HL-60 (cell line): ENCODE data around the gene SUN3.

Source experiments
- DNase-seq, 2 experiments: peaks; one replicate each; pipeline ENCODE4 v3.0.0-alpha.2; 2010 to 2020; ENCODE audit warnings: low read depth in 1 of 2, low spot score in 1 of 2
- H3K27ac ChIP-seq: fragments of 250-450 bp; sonication (Bioruptor Pico); replicated peaks from 2 replicates; pipeline ENCODE4 v1.5.1; 2020; ENCODE audit warnings: mild to moderate bottlenecking, moderate library complexity
- H3K27me3 ChIP-seq: fragments of 250-450 bp; sonication (Bioruptor Pico); 2 replicates; pipeline ENCODE4 v1.5.1; 2021; ENCODE audit warnings: mild to moderate bottlenecking, moderate library complexity; ENCODE audit not compliant: insufficient read depth, poor library complexity, severe bottlenecking
- H3K4me3 ChIP-seq: replicated peaks from 2 replicates; pipeline ENCODE4 v1.5.1; 2011; ENCODE audit warnings: mild to moderate bottlenecking, control low read depth, low read length; ENCODE audit not compliant: insufficient read depth
- CTCF ChIP-seq: IDR thresholded peaks from one replicate; pipeline ENCODE4 v1.5.1; 2011; ENCODE audit warnings: low read length, control low read depth, inconsistent platforms; ENCODE audit not compliant: insufficient read depth
- GABPA ChIP-seq: IDR thresholded peaks from 2 replicates; pipeline ENCODE4 v1.6.1; 2012; ENCODE audit warnings: low read depth
- POLR2AphosphoS5 ChIP-seq: IDR thresholded peaks from 2 replicates; pipeline ENCODE4 v1.6.1; 2012; ENCODE audit warnings: low read depth
- REST ChIP-seq: IDR thresholded peaks from 2 replicates; pipeline ENCODE4 v1.6.1; 2012; ENCODE audit warnings: low read depth; ENCODE audit not compliant: insufficient replicate concordance
- SPI1 ChIP-seq: IDR thresholded peaks from 2 replicates; pipeline ENCODE4 v1.6.1; 2012; ENCODE audit warnings: low read depth, mild to moderate bottlenecking, borderline replicate concordance

The SUN3 gene

GRCh38 chr7:47962262-47962661 lies 66.6 kb downstream of the SUN3 start:
- TF ChIP-seq REST: no peak
- TF ChIP-seq CTCF: no peak
- TF ChIP-seq SPI1: no peak
- TF ChIP-seq POLR2AphosphoS5: no peak
- no peak for TF ChIP-seq GABPA
- Histone ChIP-seq H3K4me3 (no peak overlapping the region), H3K27ac (no peak overlapping the region), H3K27me3 (no peaks in the 10 kb centered on the region)
- no peak for DNase-seq

- Histone ChIP-seq H3K27me3 (no peaks in the 10 kb centered on the region), H3K4me3 (no peak overlapping the region), H3K27ac (no peak overlapping the region)
- no peak for TF ChIP-seq REST
- TF ChIP-seq GABPA: no peak
- TF ChIP-seq POLR2AphosphoS5: no peak
- TF ChIP-seq SPI1: no peak
- TF ChIP-seq CTCF: no peak
- DNase-seq: no peak
These were observed 71.8 kb downstream of the SUN3 start for GRCh38 chr7:47957156-47957555.

GRCh38 chr7:47956220-47956619 lies 72.7 kb downstream of the SUN3 start:
- DNase-seq: no peak

GRCh38 chr7:47954231-47954911 lies 74.5 kb downstream of the SUN3 start:
- Histone ChIP-seq H3K4me3 (no peak overlapping the region), H3K27ac (no peak overlapping the region), H3K27me3 (no peaks in the 10 kb centered on the region)
- no peak for DNase-seq
- TF ChIP-seq SPI1 (no peak), GABPA (no peak), POLR2AphosphoS5 (no peak), REST (no peak), CTCF (no peak)

More at GRCh38 chr7:47956220-47956619, 72.7 kb downstream of the SUN3 start:
- no peak overlapping the region for H3K4me3 ChIP-seq
- H3K27ac ChIP-seq: no peak overlapping the region
- no peaks in the 10 kb centered on the region for H3K27me3 ChIP-seq
- no peak for TF ChIP-seq POLR2AphosphoS5
- no peak for TF ChIP-seq GABPA
- no peak for TF ChIP-seq SPI1
